ENCODE measurements around the gene ADAMTSL2.

The ADAMTSL2 gene

DNA sequence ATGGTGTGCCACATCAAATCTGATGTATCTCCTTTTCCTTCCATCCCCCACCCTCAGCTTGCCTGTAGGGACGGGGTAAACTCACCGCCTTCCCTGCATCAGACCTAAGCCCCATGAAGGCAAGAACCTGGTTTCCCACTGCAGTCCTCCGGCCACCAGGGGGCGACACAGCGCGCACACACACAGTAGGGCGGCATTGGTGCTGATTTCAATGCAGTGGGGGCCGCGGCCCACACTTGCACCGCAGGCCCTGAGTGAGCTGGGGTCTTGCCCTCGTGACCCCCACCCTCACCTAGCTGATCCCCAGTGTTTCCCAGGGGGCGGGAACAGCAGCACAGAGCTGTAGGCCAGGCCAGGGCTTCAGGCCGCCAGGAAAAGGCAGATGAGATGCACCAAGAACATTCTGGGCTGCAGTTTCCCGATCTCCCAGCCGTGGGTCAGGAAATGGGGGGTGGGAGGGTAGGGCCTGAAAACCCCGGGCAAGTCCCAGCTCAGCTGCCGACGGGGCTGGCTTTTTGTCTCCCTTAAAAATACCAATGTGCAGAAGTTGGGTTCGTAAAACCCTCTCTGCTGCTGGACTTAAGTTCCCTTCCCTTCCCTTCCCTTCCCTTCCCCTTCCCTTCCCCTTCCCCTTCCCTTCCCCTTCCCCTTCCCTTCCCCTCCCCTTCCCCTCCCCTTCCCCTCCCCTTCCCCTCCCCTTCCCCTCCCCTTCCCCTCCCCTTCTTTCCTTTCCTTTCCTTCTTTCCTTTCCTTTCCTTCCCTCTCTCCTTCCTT lies 55.1 kb downstream of the ADAMTSL2 start:
- DNase-seq (ENCODE audit: extremely low read depth, low read depth), result no peak
- TF ChIP-seq, protein P1, sequence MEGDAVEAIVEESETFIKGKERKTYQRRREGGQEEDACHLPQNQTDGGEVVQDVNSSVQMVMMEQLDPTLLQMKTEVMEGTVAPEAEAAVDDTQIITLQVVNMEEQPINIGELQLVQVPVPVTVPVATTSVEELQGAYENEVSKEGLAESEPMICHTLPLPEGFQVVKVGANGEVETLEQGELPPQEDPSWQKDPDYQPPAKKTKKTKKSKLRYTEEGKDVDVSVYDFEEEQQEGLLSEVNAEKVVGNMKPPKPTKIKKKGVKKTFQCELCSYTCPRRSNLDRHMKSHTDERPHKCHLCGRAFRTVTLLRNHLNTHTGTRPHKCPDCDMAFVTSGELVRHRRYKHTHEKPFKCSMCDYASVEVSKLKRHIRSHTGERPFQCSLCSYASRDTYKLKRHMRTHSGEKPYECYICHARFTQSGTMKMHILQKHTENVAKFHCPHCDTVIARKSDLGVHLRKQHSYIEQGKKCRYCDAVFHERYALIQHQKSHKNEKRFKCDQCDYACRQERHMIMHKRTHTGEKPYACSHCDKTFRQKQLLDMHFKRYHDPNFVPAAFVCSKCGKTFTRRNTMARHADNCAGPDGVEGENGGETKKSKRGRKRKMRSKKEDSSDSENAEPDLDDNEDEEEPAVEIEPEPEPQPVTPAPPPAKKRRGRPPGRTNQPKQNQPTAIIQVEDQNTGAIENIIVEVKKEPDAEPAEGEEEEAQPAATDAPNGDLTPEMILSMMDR (IDR thresholded peaks at IDR 0.05; ENCODE audit: low read depth, low read length, missing control alignments), result peak; percentile 77
- H3K4me3 ChIP-seq (replicated peaks; ENCODE audit: low read depth, low read length), result no peak overlapping the region

DNA sequence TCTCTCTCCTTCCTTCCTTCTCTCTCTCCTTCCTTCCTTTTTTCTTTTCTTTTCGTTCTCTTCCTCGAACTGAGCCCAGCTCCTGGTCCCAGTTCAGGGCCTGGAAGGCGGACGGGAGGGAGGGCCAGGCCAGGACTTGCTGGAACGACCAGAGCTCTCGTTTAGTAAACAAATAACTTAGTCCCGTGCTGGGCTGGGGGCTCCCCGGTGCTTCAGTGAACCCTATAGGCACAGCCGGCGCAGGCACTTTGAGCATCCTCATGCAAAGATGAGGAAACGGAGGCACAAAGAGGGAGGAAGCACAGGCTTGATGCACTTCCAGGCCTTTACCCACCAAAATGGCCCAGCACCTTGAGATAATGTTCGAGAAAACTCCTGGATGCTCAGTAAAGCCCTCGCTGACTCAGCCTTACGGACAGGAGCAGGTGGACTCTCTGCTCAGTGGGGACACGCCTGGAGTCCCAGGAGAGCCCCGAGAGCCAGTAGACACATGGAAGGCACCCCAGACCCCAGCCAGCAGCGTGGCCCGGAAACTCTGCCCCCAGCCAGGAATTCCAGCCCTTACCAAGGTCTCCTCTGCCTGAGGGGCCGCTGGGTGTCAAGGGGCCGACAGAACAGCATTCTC lies 55.8 kb downstream of the ADAMTSL2 start:
- no peak overlapping the region for H3K4me3 ChIP-seq (replicated peaks; ENCODE audit: low read depth, low read length)
- TF ChIP-seq, protein P1 (IDR thresholded peaks at IDR 0.05; ENCODE audit: low read depth, low read length, missing control alignments), result no peak
- no peak for DNase-seq (ENCODE audit: extremely low read depth, low read depth)

DNA sequence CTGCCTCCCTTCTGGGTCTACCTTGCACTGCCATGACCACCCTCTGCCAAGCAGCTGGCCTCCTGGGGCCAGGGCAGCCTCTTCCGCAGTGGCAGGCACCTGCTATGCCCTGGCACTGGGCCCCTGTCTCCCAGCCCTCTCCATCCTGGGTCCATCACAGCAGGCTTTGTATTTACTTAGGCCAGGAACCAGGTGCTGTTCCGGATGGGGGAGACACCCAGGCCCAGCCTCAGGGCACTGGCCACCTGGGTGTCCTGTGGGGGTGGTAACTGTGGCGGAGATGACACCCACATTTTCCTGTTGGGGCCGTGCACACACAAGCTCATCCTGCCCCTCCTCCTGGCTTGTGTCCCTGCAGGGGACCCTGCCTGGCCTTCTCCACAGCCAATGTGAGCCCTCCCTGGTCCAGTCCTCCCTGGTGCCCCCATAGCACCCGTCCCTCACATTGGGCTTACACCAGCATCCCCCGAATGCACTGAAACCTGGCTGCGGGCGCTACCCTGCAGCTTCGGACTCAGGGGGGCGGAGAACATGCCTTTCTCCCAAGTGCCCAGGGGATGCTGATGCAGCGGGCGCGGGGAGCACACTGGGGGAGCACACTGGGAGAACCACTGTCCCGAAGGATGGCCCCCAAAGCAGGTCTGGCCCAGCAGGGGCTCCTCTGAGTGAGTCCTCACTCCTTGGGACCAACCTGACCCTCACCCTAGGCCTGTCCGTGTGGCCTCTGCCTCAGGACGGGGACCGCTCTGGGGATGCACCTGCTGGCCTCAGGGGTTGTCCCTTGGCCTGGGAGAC lies 56.8 kb downstream of the ADAMTSL2 start:
- TF ChIP-seq, protein P1 (IDR thresholded peaks at IDR 0.05; ENCODE audit: low read depth, low read length, missing control alignments), result no peak
- H3K4me3 ChIP-seq (replicated peaks; ENCODE audit: low read depth, low read length), result no peak overlapping the region
- DNase-seq (ENCODE audit: extremely low read depth, low read depth), result no peak

DNA sequence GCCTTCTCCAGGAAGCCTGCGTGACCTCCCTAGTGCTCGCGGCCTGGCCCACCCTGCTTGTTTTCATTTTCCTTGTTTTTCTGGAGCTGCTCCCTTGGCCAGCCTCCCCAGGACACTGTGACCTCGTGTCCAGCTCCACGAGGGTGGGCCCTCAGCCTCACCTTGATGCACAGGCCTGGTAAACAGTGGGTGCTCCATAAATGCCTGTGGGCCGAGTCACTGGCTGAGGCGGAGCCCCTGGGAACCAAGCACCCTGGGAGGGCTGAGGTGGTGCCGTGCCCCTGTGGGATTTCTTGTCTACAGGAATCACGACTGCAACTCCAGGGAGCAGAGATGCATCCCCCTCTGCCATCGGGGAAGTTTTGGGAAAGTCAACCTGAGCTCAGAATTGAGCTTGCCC lies 57.5 kb downstream of the ADAMTSL2 start:
- no peak for DNase-seq (ENCODE audit: extremely low read depth, low read depth)
- no peak overlapping the region for H3K4me3 ChIP-seq (replicated peaks; ENCODE audit: low read depth, low read length)
- TF ChIP-seq, protein P1 (IDR thresholded peaks at IDR 0.05; ENCODE audit: low read depth, low read length, missing control alignments), result no peak

DNA sequence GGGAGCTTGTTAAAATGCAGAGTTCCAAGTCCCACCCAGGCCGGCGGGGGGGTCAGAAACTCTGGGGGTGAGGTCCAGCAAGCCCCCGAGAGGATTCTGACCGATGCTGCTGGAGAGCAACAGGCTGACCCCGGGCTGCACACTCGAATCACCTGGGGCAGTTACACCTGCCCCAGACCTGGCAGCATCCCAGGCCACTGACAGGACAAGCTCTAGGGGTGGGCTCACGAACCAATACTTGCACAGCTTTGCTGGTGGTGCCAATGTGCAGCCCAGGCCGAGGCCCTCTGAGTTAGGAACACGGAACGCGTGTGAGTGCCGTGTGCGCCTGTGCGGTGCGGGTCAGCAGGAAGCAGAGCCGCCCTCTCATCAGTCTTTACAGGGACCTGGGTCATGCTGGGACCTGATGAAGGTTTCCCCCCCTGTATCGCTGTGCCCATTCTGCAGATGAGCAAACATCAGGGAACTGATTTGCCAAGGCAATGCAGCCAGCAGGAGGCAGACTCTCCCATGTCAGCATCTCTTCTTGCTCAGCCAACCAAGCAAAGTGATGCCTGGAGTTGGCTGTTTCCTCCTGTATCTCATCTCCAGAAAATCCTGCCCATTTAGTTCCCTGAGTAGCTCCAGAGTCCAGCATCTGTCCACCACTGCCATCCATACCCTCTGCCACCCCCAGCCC lies 58.4 kb downstream of the ADAMTSL2 start:
- DNase-seq (ENCODE audit: extremely low read depth, low read depth), result no peak
- TF ChIP-seq, protein P1 (IDR thresholded peaks at IDR 0.05; ENCODE audit: low read depth, low read length, missing control alignments), result peak; percentile 17
- no peak overlapping the region for H3K4me3 ChIP-seq (replicated peaks; ENCODE audit: low read depth, low read length)

DNA sequence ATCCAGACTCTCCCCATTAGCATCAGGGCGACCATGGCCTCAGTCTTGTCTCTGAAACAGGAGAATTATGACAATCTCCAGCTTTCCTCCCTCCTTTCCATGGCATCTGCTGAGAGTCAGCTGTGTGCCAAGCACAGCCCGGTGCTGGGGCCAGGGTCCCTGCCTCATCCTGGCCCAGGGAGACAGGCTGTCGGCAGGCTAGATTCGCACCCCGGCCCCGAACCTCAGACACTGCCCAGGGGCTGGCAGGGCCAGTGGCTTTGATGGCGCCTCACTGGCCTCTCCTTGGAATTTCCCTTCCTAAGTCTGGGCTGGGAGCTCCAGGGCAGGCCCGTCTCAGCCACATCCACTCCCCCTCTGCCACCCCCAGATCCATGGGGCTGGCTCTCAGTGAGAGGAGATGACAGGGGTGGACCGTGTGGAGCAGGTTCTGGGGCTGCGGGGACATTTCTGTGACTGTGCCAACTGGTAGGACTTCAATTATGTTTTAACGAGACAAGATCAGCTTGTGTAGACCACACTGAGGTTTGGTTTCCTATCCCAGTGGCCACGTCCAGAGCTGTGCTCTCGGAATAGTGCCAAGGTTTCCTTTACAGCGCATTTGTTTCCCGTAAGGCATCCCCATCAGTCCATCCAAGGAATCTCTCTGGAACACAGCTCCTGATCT lies 59.2 kb downstream of the ADAMTSL2 start:
- no peak for DNase-seq (ENCODE audit: extremely low read depth, low read depth)
- no peak overlapping the region for H3K4me3 ChIP-seq (replicated peaks; ENCODE audit: low read depth, low read length)
- TF ChIP-seq, protein P1 (IDR thresholded peaks at IDR 0.05; ENCODE audit: low read depth, low read length, missing control alignments), result no peak

Data from HFF-Myc (cell line).